ENCODE measurements around the gene CELF5. TPM values are rescaled to one million over a fixed set of nuclear protein-coding genes. Genes with fewer than 3 reads are reported as not detected.

Gene CELF5
- total RNA-seq, 1 experiment from 2014 or later: 2.5 TPM

GRCh38 chr19:3266792-3267514, 42.5 kb downstream of the CELF5 start:
- Histone ChIP-seq H3K9me3 (ENCODE audit: control insufficient read depth in 1 of 2, insufficient read depth in 1 of 2, low read depth in 1 of 2, low read length in 2 of 2) (no peaks in the 10 kb centered on the region), H3K4me1 (ENCODE audit: control insufficient read depth in 1 of 2, insufficient read depth in 2 of 2, low read length in 2 of 2) (no peaks in the 10 kb centered on the region), H3K4me2 (ENCODE audit: low read length) (no peak overlapping the region), H2AFZ (ENCODE audit: low read depth, low read length, poor library complexity, severe bottlenecking) (no peak overlapping the region), H3K36me3 (ENCODE audit: control insufficient read depth in 1 of 2, insufficient read depth in 2 of 2, low read length in 2 of 2) (no peaks in the 10 kb centered on the region), H3K9me2 (ENCODE audit: insufficient read depth) (no peaks in the 10 kb centered on the region), H3K27ac (ENCODE audit: low read depth, low read length) (no peak overlapping the region), H3K79me2 (ENCODE audit: insufficient read depth, low read length) (no peaks in the 10 kb centered on the region), H4K20me1 (ENCODE audit: insufficient read depth) (no peaks in the 10 kb centered on the region), H3K4me3 (replicated peaks in 1 of 2; ENCODE audit: low read depth in 1 of 2, low read length in 2 of 2) (no peak overlapping the region), H3K9ac (ENCODE audit: low read length) (no peak overlapping the region), H3K27me3 (ENCODE audit: insufficient read depth, low read length) (no peaks in the 10 kb centered on the region)
- RAD21 ChIA-PET (ENCODE audit: low non-redundant PET in 1 of 2, low total read pairs in 2 of 2, uncharacterized antibody in 2 of 2, unreplicated experiment in 2 of 2): no interaction called here
- CTCF ChIA-PET: interaction anchor here (2.8 kb wide), 1 partner anchor 8 kb away, joined by 16 read pairs; no protein-coding TSS in a partner anchor
- TF ChIP-seq CBX3 (IDR thresholded peaks at IDR 0.05; ENCODE audit: low read depth) (no peak), ATF3 (IDR thresholded peaks at IDR 0.05) (no peak), EZH2 (IDR thresholded peaks at IDR 0.05) (no peak), RAD21 (IDR thresholded peaks at IDR 0.05; ENCODE audit: low read depth) (no peak), ZNF274 (IDR thresholded peaks at IDR 0.05; ENCODE audit: low read depth, low read length) (no peak), YY1 (IDR thresholded peaks at IDR 0.05; ENCODE audit: extremely low read depth, insufficient replicate concordance, low read depth, low read length) (no peak)
- DNase-seq (ENCODE audit: low read depth, low spot score): no peak
- POLR2A ChIA-PET: no interaction called here
- no peak; the same call in 1 of the 2 replicates for ATAC-seq
- intact Hi-C loops (cut with micrococcal nuclease): no loop called here
- BruUV-seq (replicated peaks): no TSS peak

GRCh38 chr19:3268326-3268725, 43.9 kb downstream of the CELF5 start:
- Histone ChIP-seq H3K4me2 (ENCODE audit: low read length) (no peak overlapping the region), H3K9ac (ENCODE audit: low read length) (no peak overlapping the region), H3K36me3 (ENCODE audit: control insufficient read depth in 1 of 2, insufficient read depth in 2 of 2, low read length in 2 of 2) (no peaks in the 10 kb centered on the region), H3K27me3 (ENCODE audit: insufficient read depth, low read length) (no peaks in the 10 kb centered on the region), H3K4me3 (replicated peaks in 1 of 2; ENCODE audit: low read depth in 1 of 2, low read length in 2 of 2) (no peak overlapping the region), H4K20me1 (ENCODE audit: insufficient read depth) (no peaks in the 10 kb centered on the region), H3K9me3 (ENCODE audit: control insufficient read depth in 1 of 2, insufficient read depth in 1 of 2, low read depth in 1 of 2, low read length in 2 of 2) (no peaks in the 10 kb centered on the region), H3K9me2 (ENCODE audit: insufficient read depth) (no peaks in the 10 kb centered on the region), H3K79me2 (ENCODE audit: insufficient read depth, low read length) (no peaks in the 10 kb centered on the region), H3K4me1 (ENCODE audit: control insufficient read depth in 1 of 2, insufficient read depth in 2 of 2, low read length in 2 of 2) (no peaks in the 10 kb centered on the region), H2AFZ (ENCODE audit: low read depth, low read length, poor library complexity, severe bottlenecking) (no peak overlapping the region), H3K27ac (ENCODE audit: low read depth, low read length) (no peak overlapping the region)
- intact Hi-C loops (cut with micrococcal nuclease): no loop called here
- BruUV-seq (replicated peaks): no TSS peak
- ATAC-seq (no peak), DNase-seq (ENCODE audit: low read depth, low spot score) (no peak)
- ChIA-PET CTCF (no interaction called here), RAD21 (ENCODE audit: low non-redundant PET in 1 of 2, low total read pairs in 2 of 2, uncharacterized antibody in 2 of 2, unreplicated experiment in 2 of 2) (no interaction called here), POLR2A (no interaction called here)
- TF ChIP-seq EZH2phosphoT487 (IDR thresholded peaks at IDR 0.05; ENCODE audit: borderline replicate concordance): no peak
- TF ChIP-seq, protein P1, sequence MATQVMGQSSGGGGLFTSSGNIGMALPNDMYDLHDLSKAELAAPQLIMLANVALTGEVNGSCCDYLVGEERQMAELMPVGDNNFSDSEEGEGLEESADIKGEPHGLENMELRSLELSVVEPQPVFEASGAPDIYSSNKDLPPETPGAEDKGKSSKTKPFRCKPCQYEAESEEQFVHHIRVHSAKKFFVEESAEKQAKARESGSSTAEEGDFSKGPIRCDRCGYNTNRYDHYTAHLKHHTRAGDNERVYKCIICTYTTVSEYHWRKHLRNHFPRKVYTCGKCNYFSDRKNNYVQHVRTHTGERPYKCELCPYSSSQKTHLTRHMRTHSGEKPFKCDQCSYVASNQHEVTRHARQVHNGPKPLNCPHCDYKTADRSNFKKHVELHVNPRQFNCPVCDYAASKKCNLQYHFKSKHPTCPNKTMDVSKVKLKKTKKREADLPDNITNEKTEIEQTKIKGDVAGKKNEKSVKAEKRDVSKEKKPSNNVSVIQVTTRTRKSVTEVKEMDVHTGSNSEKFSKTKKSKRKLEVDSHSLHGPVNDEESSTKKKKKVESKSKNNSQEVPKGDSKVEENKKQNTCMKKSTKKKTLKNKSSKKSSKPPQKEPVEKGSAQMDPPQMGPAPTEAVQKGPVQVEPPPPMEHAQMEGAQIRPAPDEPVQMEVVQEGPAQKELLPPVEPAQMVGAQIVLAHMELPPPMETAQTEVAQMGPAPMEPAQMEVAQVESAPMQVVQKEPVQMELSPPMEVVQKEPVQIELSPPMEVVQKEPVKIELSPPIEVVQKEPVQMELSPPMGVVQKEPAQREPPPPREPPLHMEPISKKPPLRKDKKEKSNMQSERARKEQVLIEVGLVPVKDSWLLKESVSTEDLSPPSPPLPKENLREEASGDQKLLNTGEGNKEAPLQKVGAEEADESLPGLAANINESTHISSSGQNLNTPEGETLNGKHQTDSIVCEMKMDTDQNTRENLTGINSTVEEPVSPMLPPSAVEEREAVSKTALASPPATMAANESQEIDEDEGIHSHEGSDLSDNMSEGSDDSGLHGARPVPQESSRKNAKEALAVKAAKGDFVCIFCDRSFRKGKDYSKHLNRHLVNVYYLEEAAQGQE (IDR thresholded peaks at IDR 0.05; ENCODE audit: low read depth): no peak
- TF ChIP-seq ELF1 (IDR thresholded peaks at IDR 0.05; ENCODE audit: borderline replicate concordance, low read depth): no peak
- TF ChIP-seq RAD21 (IDR thresholded peaks at IDR 0.05; ENCODE audit: low read depth): no peak
- no peak for TF ChIP-seq YY1 (IDR thresholded peaks at IDR 0.05; ENCODE audit: extremely low read depth, insufficient replicate concordance, low read depth, low read length)
- TF ChIP-seq, protein P2, sequence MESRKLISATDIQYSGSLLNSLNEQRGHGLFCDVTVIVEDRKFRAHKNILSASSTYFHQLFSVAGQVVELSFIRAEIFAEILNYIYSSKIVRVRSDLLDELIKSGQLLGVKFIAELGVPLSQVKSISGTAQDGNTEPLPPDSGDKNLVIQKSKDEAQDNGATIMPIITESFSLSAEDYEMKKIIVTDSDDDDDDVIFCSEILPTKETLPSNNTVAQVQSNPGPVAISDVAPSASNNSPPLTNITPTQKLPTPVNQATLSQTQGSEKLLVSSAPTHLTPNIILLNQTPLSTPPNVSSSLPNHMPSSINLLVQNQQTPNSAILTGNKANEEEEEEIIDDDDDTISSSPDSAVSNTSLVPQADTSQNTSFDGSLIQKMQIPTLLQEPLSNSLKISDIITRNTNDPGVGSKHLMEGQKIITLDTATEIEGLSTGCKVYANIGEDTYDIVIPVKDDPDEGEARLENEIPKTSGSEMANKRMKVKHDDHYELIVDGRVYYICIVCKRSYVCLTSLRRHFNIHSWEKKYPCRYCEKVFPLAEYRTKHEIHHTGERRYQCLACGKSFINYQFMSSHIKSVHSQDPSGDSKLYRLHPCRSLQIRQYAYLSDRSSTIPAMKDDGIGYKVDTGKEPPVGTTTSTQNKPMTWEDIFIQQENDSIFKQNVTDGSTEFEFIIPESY (IDR thresholded peaks at IDR 0.05; ENCODE audit: extremely low read depth, insufficient replicate concordance, low read length): no peak
- TF ChIP-seq ZNF274 (IDR thresholded peaks at IDR 0.05; ENCODE audit: low read depth, low read length): no peak
- no peak for TF ChIP-seq ATF3 (IDR thresholded peaks at IDR 0.05)
- TF ChIP-seq SP1 (IDR thresholded peaks at IDR 0.05; ENCODE audit: low read depth): no peak

Data from HCT116 (cell line).